ENCODE results near the gene CD33. TPM values are rescaled to one million over a fixed set of nuclear protein-coding genes. Genes with fewer than 3 reads are reported as not detected.

The CD33 gene
- total and polyA plus RNA-seq, 8 donors, result 3.3 to 26.4 (median 4.3) TPM

DNA sequence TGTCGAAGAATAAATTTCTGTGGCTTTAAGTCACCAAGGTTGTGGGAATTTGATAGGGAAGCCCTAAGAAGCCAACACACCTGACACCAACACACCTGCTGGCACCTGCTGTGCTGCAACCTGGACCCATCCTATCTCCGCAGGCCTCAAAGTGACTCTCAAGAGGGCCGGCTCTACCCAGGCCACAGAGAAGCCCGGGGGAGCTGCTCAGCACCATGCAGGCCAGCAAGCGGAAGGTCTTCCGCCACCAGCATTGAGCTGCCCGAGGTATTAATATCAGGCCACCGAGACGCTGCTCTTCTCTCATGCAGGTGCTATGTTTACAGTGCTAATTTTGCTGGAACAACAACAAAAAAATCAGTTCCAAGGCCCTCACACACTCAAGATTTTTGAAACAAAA, 32.2 kb upstream of the CD33 start:
- H3K9me3 ChIP-seq, result no peaks in the 10 kb centered on the region
- intact Hi-C loops (cut with DNase I), result no loop called here
- H3K4me1 ChIP-seq, result no peaks in the 10 kb centered on the region
- H3K27me3 ChIP-seq, result peaks cover 0 to 15% of the 10 kb centered on the region in 2 donors
- no peak overlapping the region for H3K27ac ChIP-seq
- ATAC-seq, result no peak
- TF ChIP-seq, protein P1, sequence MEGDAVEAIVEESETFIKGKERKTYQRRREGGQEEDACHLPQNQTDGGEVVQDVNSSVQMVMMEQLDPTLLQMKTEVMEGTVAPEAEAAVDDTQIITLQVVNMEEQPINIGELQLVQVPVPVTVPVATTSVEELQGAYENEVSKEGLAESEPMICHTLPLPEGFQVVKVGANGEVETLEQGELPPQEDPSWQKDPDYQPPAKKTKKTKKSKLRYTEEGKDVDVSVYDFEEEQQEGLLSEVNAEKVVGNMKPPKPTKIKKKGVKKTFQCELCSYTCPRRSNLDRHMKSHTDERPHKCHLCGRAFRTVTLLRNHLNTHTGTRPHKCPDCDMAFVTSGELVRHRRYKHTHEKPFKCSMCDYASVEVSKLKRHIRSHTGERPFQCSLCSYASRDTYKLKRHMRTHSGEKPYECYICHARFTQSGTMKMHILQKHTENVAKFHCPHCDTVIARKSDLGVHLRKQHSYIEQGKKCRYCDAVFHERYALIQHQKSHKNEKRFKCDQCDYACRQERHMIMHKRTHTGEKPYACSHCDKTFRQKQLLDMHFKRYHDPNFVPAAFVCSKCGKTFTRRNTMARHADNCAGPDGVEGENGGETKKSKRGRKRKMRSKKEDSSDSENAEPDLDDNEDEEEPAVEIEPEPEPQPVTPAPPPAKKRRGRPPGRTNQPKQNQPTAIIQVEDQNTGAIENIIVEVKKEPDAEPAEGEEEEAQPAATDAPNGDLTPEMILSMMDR (IDR thresholded peaks at IDR 0.05), result no peak
- H3K36me3 ChIP-seq, result no peaks in the 10 kb centered on the region
- DNase-seq, result no peak
- no peak overlapping the region for H3K4me3 ChIP-seq

DNA sequence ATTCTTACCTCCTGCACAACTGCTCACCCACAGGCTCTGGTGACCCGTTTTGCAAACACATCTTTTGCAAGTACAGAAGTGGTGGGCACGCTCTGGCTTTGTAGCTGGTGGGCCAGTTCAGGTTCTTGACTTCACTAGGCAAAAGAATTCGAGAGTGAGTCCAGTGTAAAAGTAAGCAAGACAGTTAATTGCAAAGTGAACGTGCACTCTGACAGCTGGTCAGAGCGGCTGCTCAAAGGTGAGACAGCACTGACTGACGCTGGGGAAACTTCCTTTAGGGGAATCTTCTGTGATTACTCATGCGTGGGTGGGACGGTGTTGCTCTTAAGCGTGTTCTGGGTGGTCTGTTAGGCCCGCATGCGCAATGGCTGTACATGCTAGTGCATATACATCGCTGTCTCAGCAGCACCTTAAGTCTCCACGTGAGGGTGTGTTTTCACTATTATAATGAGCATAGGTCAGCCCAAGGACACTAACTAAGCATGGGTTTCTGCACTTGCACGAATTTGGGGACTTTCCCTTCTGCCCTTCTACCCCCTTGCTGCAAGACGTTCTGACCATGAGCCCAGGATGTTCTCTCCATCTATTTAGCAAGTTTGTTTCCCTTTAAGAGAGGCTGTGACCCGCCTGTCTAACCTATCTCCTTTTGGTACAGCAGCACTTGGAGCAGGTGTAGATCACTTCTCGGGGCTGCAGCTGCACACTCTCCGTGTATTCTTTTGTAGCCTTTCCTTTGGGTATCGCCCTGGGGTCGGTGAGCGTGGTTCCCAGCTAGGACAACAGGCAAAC, 30.2 kb upstream of the CD33 start:
- H3K4me1 ChIP-seq, result no peaks in the 10 kb centered on the region
- no peaks in the 10 kb centered on the region for H3K36me3 ChIP-seq
- intact Hi-C loops (cut with DNase I), result no loop called here
- H3K27me3 ChIP-seq, result peaks cover 0 to 27% of the 10 kb centered on the region in 2 donors
- no peak overlapping the region for H3K27ac ChIP-seq
- TF ChIP-seq, protein P1 (IDR thresholded peaks at IDR 0.05), result no peak
- no peak overlapping the region for H3K4me3 ChIP-seq
- ATAC-seq, result no peak
- DNase-seq, result no peak
- H3K9me3 ChIP-seq, result no peaks in the 10 kb centered on the region

DNA sequence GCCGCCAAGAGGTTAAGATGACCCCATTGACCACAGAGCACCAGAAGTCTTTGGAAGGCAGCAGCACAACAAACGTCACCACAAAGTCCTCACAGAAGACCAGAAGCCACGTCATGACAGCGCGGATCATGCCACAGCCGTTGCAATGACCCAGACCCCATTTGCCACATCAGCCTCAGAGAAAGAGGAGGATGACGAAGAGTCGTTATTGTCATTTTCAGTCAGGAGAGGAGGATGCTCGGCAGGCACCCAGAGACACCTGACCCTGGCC, 29.6 kb upstream of the CD33 start:
- DNase-seq, result no peak
- Histone ChIP-seq H3K27ac (no peak overlapping the region), H3K36me3 (no peaks in the 10 kb centered on the region), H3K27me3 (peaks cover 0 to 32% of the 10 kb centered on the region in 2 donors), H3K4me3 (no peak overlapping the region), H3K4me1 (no peaks in the 10 kb centered on the region), H3K9me3 (no peaks in the 10 kb centered on the region)
- ATAC-seq, result no peak
- TF ChIP-seq, protein P1 (IDR thresholded peaks at IDR 0.05), result no peak
- intact Hi-C loops (cut with DNase I), result no loop called here

DNA sequence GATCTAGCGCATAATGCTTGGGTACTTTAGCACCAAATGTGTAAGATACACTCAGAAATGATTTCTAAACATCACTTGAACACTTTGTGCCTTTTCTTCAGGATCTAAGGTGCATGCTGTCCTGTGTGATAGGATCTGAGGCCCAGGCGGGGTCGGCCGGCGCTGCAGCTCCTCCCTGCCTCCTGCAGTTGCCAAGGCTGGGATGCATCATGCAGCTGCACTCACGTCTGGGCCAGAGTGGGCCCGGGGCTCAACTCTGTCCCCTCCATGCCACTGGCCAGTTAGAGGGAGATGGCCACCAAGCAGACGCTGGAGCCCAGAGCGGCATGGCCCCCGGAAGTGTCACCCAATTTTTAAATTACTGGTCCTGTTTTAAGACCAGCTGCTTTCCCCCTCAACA, 29.3 kb upstream of the CD33 start:
- H3K27me3 ChIP-seq, result peaks cover 0 to 36% of the 10 kb centered on the region in 2 donors
- no peaks in the 10 kb centered on the region for H3K36me3 ChIP-seq
- DNase-seq, result no peak
- no peak overlapping the region for H3K4me3 ChIP-seq
- H3K4me1 ChIP-seq, result no peaks in the 10 kb centered on the region
- TF ChIP-seq, protein P1 (IDR thresholded peaks at IDR 0.05), result no peak
- no peak for ATAC-seq
- H3K9me3 ChIP-seq, result no peaks in the 10 kb centered on the region
- intact Hi-C loops (cut with DNase I), result no loop called here
- H3K27ac ChIP-seq, result no peak overlapping the region

DNA sequence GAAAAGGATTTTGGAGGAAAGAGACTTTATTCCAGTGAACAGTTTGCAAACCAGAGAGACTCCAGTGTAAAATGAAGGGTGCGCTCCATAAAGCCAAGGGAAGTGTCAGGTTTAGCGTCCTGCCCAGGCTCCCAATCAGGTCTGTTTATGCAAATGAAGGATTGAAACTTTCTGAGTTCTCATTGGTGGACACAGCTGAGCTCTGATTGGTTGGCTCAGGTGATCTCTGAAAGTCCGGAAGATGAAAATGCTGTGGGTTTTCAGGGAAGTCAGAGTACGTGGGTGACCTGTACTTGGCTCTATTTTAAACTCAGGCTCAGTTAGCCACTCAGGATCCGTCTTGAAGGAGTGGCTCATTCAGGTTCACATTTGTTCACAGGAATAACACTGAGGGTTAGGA, 28.7 kb upstream of the CD33 start:
- Histone ChIP-seq H3K4me1 (no peaks in the 10 kb centered on the region), H3K4me3 (no peak overlapping the region), H3K27me3 (peaks cover 0 to 42% of the 10 kb centered on the region in 2 donors), H3K9me3 (no peaks in the 10 kb centered on the region), H3K27ac (no peak overlapping the region), H3K36me3 (no peaks in the 10 kb centered on the region)
- DNase-seq (no peak), ATAC-seq (no peak)
- intact Hi-C loops (cut with DNase I), result no loop called here
- TF ChIP-seq, protein P1 (IDR thresholded peaks at IDR 0.05), result no peak
